ENCODE data around the gene DBNL. TPM values are rescaled to one million over a fixed set of nuclear protein-coding genes. Genes with fewer than 3 reads are reported as not detected.

The DBNL gene
- total RNA-seq, 4 donors from 2014 or later: 95.7 to 133 (median 98.2) TPM

DNA sequence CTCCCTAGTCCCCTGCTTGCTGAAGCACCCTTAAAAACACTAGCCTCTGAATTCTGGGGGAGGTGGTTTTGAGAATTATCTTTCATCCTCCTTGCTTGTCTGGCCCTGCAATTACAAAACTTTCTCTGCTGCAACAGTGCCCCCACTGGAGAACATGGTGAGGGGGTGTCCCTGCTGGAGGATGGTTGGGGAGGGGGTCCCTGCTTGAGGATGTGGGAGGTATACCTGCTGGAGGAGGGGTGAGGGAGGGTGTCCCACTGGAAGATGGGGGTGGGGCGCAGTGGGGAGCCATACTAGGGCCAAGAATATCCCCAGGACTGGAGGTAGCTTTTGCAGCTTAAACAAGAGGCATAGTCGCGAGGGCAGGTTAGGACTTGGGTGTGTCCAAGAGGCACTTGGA, 41.0 kb downstream of the DBNL start:
- peaks cover 36% of the 10 kb centered on the region for H3K4me1 ChIP-seq
- WGBS: 78% methylated on average over 3 of the region's 3 CpGs
- no peaks in the 10 kb centered on the region for H3K9me3 ChIP-seq
- no peak overlapping the region for H3K27ac ChIP-seq
- no peaks in the 10 kb centered on the region for H3K27me3 ChIP-seq
- DNase-seq (ENCODE audit: low spot score in 2 of 2): no peak
- TF ChIP-seq POLR2AphosphoS5 (IDR thresholded peaks at IDR 0.05): no peak
- no peak for TF ChIP-seq EP300 (IDR thresholded peaks at IDR 0.05)
- no peak for TF ChIP-seq POLR2A (IDR thresholded peaks at IDR 0.05)
- TF ChIP-seq, protein P1, sequence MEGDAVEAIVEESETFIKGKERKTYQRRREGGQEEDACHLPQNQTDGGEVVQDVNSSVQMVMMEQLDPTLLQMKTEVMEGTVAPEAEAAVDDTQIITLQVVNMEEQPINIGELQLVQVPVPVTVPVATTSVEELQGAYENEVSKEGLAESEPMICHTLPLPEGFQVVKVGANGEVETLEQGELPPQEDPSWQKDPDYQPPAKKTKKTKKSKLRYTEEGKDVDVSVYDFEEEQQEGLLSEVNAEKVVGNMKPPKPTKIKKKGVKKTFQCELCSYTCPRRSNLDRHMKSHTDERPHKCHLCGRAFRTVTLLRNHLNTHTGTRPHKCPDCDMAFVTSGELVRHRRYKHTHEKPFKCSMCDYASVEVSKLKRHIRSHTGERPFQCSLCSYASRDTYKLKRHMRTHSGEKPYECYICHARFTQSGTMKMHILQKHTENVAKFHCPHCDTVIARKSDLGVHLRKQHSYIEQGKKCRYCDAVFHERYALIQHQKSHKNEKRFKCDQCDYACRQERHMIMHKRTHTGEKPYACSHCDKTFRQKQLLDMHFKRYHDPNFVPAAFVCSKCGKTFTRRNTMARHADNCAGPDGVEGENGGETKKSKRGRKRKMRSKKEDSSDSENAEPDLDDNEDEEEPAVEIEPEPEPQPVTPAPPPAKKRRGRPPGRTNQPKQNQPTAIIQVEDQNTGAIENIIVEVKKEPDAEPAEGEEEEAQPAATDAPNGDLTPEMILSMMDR (IDR thresholded peaks at IDR 0.05): no peak
- H3K36me3 ChIP-seq: peaks cover under 1% of the 10 kb centered on the region
- no peak overlapping the region for H3K4me3 ChIP-seq

DNA sequence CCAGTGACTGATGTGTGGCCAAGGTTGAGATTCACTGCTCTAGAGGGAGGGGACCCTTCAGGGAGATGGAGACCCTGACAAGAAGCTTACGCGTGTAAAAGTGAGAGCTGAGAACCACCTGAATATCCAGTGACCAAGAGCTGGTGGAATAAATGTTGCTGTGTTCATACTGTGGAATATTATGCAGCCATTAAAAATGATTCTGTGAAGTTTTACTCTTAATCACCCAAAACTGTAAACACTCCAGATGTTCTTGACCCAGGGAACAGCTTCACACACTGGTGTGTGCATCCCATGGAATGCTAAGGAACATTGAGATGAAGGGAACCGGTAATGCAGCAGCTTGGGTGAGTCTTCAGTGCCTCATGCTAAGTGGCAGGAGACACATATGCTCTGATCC, 42.1 kb downstream of the DBNL start:
- H3K36me3 ChIP-seq: no peaks in the 10 kb centered on the region
- no peak for DNase-seq (ENCODE audit: low spot score in 2 of 2)
- no peak overlapping the region for H3K4me3 ChIP-seq
- H3K9me3 ChIP-seq: no peaks in the 10 kb centered on the region
- H3K4me1 ChIP-seq: peaks cover 25% of the 10 kb centered on the region
- no peak overlapping the region for H3K27ac ChIP-seq
- H3K27me3 ChIP-seq: no peaks in the 10 kb centered on the region
- no peak for TF ChIP-seq POLR2AphosphoS5 (IDR thresholded peaks at IDR 0.05)
- no peak for TF ChIP-seq EP300 (IDR thresholded peaks at IDR 0.05)
- TF ChIP-seq POLR2A (IDR thresholded peaks at IDR 0.05): no peak
- TF ChIP-seq, protein P1 (IDR thresholded peaks at IDR 0.05): no peak
- WGBS: 98% methylated on average over 3 of the region's 3 CpGs

DNA sequence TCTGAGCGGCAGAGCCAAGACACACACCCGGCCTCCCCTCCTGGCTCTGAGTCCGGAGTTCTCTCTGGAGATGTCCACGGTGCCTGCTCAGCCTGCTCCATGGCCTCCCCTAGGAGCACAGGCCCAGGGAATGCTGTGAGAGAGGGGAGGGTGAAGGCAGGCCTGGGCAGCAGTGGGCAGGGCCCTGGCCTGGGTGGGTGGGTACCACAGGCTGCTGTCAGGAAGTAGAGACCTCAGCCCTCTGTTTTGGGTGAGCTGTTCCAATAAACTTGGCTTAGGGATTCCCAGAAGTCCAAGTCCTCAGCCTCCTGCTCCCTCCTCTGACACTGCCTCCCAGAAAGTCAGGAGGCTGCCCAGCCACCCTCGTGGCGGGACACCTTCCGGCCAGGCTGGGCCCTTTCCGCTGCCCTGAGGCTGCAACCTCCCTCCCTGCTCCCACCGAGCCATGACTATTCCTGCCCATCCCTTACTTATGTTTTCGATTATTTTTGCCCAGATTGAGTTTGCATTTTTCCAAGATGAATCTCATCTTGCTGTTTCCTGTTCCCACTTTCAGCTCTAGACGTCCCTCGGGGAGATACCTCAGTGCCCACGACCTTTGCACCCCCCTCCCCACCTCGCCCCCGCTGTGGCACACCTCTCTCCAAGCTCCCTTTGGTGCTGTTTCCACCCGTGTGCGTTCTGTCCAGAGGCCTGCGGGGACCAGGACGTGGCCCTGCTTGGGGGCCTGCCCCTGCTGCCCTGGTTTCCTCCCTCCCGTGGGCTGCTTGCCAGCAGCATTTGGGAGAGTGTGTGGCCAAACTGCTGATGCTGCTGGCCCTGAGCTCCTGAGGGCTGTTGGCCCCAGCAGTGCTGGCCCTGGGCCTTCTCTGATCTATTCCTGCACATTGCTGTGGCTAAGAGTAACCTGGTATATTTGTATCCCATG, 43.7 kb downstream of the DBNL start:
- WGBS: 62% methylated on average over 19 of the region's 20 CpGs
- Histone ChIP-seq H3K9me3 (no peaks in the 10 kb centered on the region), H3K27ac (peak overlapping the region; percentile 86), H3K36me3 (no peaks in the 10 kb centered on the region), H3K27me3 (no peaks in the 10 kb centered on the region), H3K4me3 (no peak overlapping the region), H3K4me1 (peaks cover 23% of the 10 kb centered on the region)
- DNase-seq (ENCODE audit: low spot score in 2 of 2): peak in 1 of 2 donors; percentile 84
- TF ChIP-seq, protein P1 (IDR thresholded peaks at IDR 0.05): no peak
- no peak for TF ChIP-seq POLR2AphosphoS5 (IDR thresholded peaks at IDR 0.05)
- TF ChIP-seq POLR2A (IDR thresholded peaks at IDR 0.05): no peak
- no peak for TF ChIP-seq EP300 (IDR thresholded peaks at IDR 0.05)

DNA sequence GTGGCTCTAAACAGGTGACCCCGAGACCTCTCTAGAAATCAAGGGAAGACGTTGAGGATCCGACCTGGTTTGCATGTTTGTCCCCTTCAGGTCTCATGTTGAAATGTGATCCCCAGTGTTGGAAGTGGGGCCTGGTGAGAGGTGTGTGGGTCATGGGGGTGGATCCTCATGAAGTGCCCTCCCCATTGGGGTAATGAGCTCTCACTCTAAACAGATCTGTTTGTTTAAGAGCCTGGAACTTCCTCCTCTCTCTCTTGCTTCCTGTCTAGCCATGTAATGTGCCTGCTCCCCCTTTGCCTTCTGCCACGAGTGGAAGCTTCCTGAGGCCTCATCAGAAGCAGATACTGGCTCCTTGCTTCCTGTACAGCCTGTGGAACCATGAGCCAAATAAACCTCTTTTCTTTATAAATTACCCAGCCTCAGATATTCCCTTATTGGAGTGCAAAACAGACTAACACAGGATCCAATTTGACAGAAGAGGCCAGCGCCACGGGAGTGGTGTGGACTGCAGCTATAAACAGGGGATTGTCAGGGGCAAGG, 48.7 kb downstream of the DBNL start:
- Histone ChIP-seq H3K27ac (no peak overlapping the region), H3K27me3 (no peaks in the 10 kb centered on the region), H3K4me3 (no peak overlapping the region), H3K4me1 (peaks cover 13% of the 10 kb centered on the region), H3K9me3 (no peaks in the 10 kb centered on the region), H3K36me3 (no peaks in the 10 kb centered on the region)
- DNase-seq (ENCODE audit: low spot score in 2 of 2): no peak
- TF ChIP-seq, protein P1 (IDR thresholded peaks at IDR 0.05): no peak
- TF ChIP-seq POLR2AphosphoS5 (IDR thresholded peaks at IDR 0.05): no peak
- no peak for TF ChIP-seq EP300 (IDR thresholded peaks at IDR 0.05)
- no peak for TF ChIP-seq POLR2A (IDR thresholded peaks at IDR 0.05)
- WGBS: 90% methylated on average over 6 of the region's 6 CpGs

DNA sequence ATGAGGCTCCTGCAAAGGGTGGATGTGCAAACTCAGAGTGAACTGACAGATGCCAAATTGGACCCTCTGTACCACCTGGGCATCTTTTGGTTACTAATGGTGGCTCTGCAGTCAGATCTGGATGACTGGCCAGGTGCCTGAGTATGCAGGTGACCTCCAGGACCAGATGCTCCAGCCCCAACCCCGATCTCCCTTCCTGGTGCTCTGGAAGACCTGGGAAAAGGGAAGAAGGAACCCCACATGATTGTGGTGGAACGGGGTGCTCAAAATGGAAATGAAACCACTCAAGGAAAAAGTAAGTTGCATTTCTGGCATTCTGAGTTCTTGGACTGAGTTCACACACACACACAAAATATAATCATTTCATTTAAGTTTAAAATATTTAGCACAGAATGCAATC, 49.9 kb downstream of the DBNL start:
- no peaks in the 10 kb centered on the region for H3K27me3 ChIP-seq
- H3K9me3 ChIP-seq: no peaks in the 10 kb centered on the region
- 46% methylated on average over 2 of the region's 2 CpGs for WGBS
- no peak for DNase-seq (ENCODE audit: low spot score in 2 of 2)
- H3K4me3 ChIP-seq: no peak overlapping the region
- TF ChIP-seq POLR2A (IDR thresholded peaks at IDR 0.05): no peak
- no peak for TF ChIP-seq POLR2AphosphoS5 (IDR thresholded peaks at IDR 0.05)
- TF ChIP-seq EP300 (IDR thresholded peaks at IDR 0.05): no peak
- TF ChIP-seq, protein P1 (IDR thresholded peaks at IDR 0.05): no peak
- H3K27ac ChIP-seq: peak overlapping the region; percentile 1
- H3K36me3 ChIP-seq: no peaks in the 10 kb centered on the region
- H3K4me1 ChIP-seq: peaks cover 13% of the 10 kb centered on the region
